Uterus (tissue), 4 donors: ENCODE results near the gene CCDC107. TPM values are rescaled to one million over a fixed set of nuclear protein-coding genes. Genes with fewer than 3 reads are reported as not detected.

ENCODE experiments used
- DNase-seq, 2 donors: peaks; one replicate each; pipeline ENCODE4 v3.0.0-alpha.2; 2019 to 2020
- H3K27ac ChIP-seq, 2 donors: fragments of 200-600 bp; sonication (generic); 1 replicate in 1 of 2; 2 replicates in 1 of 2; pipeline ENCODE4 v1.5.1; 2016 to 2018
- H3K27me3 ChIP-seq, 2 donors: fragments of 200-600 bp; sonication (generic); one replicate each; pipeline ENCODE4 v1.5.1; 2018 to 2019; ENCODE audit warnings: control low read depth in 1 of 2
- H3K36me3 ChIP-seq, 2 donors: fragments of 200-600 bp; sonication (generic); one replicate each; pipeline ENCODE4 v1.5.1; 2019; ENCODE audit warnings: control low read depth in 1 of 2
- H3K4me1 ChIP-seq, 2 donors: fragments of 200-600 bp; sonication (generic); one replicate each; pipeline ENCODE4 v1.5.1; 2018 to 2019; ENCODE audit warnings: control low read depth in 1 of 2
- H3K4me3 ChIP-seq, 2 donors: fragments of 200-600 bp; sonication (generic); 1 replicate in 1 of 2; 2 replicates in 1 of 2; pipeline ENCODE4 v1.5.1; 2018 to 2019; ENCODE audit warnings: mild to moderate bottlenecking in 1 of 2
- H3K9me3 ChIP-seq, 2 donors: fragments of 200-600 bp; sonication (generic); one replicate each; pipeline ENCODE4 v1.5.1; 2019; ENCODE audit warnings: control low read depth in 1 of 2
- POLR2A ChIP-seq, 2 donors: fragments of 450-650 bp; IDR thresholded peaks; one replicate each; pipeline ENCODE4 v1.6.1; 2016; ENCODE audit warnings: antibody characterized with exemption in 2 of 2, mild to moderate bottlenecking in 1 of 2, moderate library complexity in 1 of 2
- intact Hi-C: fragments of 100-400 bp; cut with DNase I; formaldehyde crosslinking; loops from one replicate; pipeline ENCODE4 v1.15.1; 2023; ENCODE audit warnings: low total_unique reads
- total RNA-seq, 4 donors: library from RNA; depleted of rRNA in 3 of 4; stranded (reverse); fragments of >200 nt in 3 of 4; gene quantifications; one replicate each; pipeline versions ENCODE4 v1.1.0 to v1.2.4, GENCODE V29; 2014 to 2023
- TF ChIP-seq, protein P1 (sequence below), 4 experiments: fragments of 200-600 bp in 2 of 4; fragments of 450-650 bp in 2 of 4; sonication (generic) in 2 of 4; IDR thresholded peaks; one replicate each; pipeline ENCODE4 v1.5.1; 2016 to 2019; ENCODE audit warnings: antibody characterized with exemption in 4 of 4, mild to moderate bottlenecking in 2 of 4, moderate library complexity in 1 of 4
- donor health status: DM: yes; HTN: yes; CAD: no.

The CCDC107 gene
- total RNA-seq, 4 donors from 2014 or later = 9.0 to 120 (median 32.1) TPM

DNA sequence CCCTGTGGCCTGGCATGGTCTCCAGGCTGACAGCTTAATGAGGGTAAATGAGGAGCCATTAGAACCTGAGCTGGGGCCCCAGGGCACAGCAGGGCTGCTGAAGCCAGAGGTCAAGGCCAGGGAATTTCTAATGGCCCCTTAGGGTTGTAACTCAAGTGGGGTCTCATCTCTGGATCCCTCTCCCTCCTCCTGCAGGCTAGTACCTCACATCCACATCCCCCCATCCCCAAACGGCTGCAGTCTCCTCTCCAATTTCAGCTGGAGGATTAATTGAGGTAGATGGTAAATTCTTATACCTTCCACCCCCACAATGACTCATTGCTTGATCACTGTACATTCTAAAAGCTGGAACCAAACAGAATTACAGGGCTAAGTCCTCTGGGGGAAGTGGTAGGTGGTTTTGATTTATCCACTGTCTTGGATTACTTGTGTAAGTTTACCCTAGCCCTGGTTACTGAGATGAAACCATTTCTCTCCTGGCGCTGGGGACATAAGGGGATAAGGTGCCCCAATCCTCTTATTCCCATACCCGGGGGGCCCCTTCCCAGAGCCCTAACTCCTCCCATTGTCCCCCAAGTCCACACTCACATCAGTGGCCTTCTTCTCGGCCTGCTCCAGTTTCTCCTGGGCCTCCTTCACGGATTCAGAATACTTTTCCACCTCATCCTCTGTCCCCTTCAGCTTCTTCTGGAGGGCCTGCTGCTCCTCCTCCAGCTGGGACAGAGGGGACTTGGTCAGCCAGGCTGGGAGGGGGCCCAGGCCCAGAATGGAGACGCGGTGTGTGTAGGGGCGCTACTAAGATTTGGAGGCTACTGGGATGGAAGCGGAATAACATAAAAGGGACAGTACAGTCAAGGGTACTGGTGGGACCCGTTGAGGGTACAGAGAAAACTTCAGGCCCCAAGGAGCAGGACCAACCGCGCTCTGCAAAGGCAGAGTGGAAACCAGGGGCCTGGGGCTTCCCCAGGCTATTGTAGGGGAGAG, 30.8 kb downstream of the CCDC107 start:
- Histone ChIP-seq H3K4me3 (peak overlapping the region; percentile 57 to 71), H3K36me3 (no peaks in the 10 kb centered on the region), H3K27ac (peak overlapping the region; percentile 93 to 98), H3K4me1 (peaks cover 0 to 4% of the 10 kb centered on the region in 2 donors), H3K9me3 (no peaks in the 10 kb centered on the region), H3K27me3 (no peaks in the 10 kb centered on the region)
- intact Hi-C loops = loop anchor here (5.0 kb wide), 1 partner anchor 38 kb away; no protein-coding TSS in a partner anchor
- TF ChIP-seq POLR2A (IDR thresholded peaks at IDR 0.05) = peak in 1 of 2 donors; percentile 9
- TF ChIP-seq, protein P1, sequence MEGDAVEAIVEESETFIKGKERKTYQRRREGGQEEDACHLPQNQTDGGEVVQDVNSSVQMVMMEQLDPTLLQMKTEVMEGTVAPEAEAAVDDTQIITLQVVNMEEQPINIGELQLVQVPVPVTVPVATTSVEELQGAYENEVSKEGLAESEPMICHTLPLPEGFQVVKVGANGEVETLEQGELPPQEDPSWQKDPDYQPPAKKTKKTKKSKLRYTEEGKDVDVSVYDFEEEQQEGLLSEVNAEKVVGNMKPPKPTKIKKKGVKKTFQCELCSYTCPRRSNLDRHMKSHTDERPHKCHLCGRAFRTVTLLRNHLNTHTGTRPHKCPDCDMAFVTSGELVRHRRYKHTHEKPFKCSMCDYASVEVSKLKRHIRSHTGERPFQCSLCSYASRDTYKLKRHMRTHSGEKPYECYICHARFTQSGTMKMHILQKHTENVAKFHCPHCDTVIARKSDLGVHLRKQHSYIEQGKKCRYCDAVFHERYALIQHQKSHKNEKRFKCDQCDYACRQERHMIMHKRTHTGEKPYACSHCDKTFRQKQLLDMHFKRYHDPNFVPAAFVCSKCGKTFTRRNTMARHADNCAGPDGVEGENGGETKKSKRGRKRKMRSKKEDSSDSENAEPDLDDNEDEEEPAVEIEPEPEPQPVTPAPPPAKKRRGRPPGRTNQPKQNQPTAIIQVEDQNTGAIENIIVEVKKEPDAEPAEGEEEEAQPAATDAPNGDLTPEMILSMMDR (IDR thresholded peaks at IDR 0.05) = no peak
- DNase-seq = no peak

DNA sequence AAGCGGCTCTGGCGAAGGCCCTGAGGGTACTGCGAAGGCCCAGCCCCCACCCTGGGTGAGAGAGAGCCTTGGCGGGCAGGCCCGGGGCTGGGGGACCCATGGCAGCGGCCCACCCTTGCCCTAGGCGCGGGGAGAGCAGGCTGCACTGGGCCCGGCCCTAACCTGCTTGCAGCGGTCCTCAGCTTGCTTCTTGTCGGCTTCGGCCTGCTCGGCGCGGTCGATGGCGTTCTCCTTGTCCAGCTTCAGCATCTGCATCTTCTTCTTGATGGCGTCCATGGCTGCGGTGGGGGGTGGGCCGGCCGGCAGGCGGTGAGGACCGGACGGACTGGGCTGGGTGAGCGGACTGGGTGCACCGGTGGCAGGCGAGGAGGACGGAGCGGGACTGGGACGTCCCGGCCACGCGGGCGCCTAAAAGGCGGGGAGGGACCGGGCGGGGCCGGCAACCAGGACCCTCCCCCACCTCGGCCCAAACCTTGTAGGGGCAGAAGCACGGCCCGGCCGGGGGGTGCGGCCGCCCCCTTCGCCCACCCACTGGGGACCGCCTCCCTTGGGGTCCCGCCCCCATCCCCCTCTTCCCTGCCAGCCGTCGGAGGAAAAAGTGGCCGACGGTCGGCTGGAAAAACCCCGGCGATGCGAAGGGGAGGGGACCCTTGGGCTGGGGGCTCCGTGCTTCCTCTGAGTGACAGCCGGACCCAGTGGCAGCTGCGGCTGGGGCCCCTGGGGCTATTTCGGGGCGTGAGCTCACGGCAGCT, 31.6 kb downstream of the CCDC107 start, which contains the start of gene TPM2:
TSS of gene TPM2 (minus strand) at position 384 of the 752 bp plus-strand sequence. CDS start at position 276, 108 bp downstream.
- Histone ChIP-seq H3K27ac (peak within 1 kb of the TSS; percentile 93 to 98), H3K9me3 (no peaks in the 10 kb centered on the region), H3K4me1 (peaks cover 0 to 4% of the 10 kb centered on the region in 2 donors), H3K36me3 (no peaks in the 10 kb centered on the region), H3K27me3 (no peaks in the 10 kb centered on the region), H3K4me3 (peak within 1 kb of the TSS; percentile 57 to 71)
- peak; percentile 68 to 94 for TF ChIP-seq POLR2A (IDR thresholded peaks at IDR 0.05)
- TF ChIP-seq, protein P1 (IDR thresholded peaks at IDR 0.05) = peak in 1 of 4 experiments; percentile 12
- DNase-seq = peak; percentile 91 to 93
- intact Hi-C loops = loop anchor here (5.0 kb wide), 1 partner anchor 38 kb away; no protein-coding TSS in a partner anchor

DNA sequence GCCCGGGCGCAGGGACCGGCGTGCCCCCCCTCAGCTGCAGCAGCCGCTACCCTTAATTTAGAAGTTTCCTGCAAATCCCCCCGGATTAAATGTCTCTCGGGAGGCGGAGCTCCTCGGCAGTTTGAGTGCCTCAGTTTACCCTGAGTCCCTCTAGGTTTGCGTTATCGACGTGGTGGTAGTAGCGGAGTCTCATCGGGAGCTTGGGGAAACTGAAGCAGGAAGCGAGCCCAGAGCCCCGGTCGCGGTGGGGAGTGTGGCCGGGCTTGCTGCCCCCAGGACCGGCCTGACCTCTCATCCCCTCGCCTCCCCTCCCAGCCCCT, 32.2 kb downstream of the CCDC107 start:
- Histone ChIP-seq H3K36me3 (no peaks in the 10 kb centered on the region), H3K27me3 (no peaks in the 10 kb centered on the region), H3K27ac (peak overlapping the region; percentile 93 to 98), H3K4me1 (peaks cover 0 to 4% of the 10 kb centered on the region in 2 donors), H3K9me3 (no peaks in the 10 kb centered on the region), H3K4me3 (peak overlapping the region; percentile 57 to 71)
- intact Hi-C loops = no loop called here
- no peak for TF ChIP-seq POLR2A (IDR thresholded peaks at IDR 0.05)
- TF ChIP-seq, protein P1 (IDR thresholded peaks at IDR 0.05) = no peak
- DNase-seq = no peak

DNA sequence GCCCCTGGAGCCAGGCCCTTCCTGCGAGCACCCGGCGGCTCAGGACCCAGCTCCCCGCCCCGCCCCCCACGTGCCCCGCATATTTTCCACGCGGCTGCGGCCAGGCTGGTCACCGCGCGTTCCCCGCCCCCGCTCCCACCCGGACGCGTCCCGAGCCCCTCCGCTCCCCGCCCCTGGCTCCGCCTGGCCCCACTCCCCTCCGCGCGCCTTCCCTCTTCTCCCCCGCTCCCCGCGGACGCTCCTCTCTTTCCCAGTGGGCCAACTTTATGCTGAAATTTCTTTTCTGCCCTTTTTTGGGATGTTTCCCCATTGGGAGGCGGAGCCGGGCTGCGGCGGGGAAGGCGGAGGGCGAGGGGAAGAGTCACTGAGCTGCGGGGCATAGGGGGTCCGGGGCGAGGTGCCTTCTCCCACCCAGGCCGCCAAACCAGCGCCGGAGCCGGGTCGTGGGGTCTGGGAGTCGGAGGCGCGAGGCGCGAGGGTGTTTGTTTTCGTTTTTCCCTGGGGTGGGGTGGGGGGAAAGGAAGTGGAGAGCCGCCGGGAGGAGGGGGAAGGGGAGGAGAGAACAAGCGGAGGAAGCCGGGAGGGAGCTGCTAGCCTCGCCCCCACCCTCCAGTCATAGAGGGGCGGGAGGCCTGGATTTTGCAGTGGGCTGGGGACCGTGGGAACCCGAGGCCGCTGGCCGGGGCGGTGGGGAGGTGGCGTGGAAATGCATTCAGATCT, 32.7 kb downstream of the CCDC107 start:
- H3K27me3 ChIP-seq = no peaks in the 10 kb centered on the region
- peaks cover 0 to 4% of the 10 kb centered on the region in 2 donors for H3K4me1 ChIP-seq
- no peaks in the 10 kb centered on the region for H3K36me3 ChIP-seq
- peak; percentile 91 to 93 for DNase-seq
- peak; percentile 54 to 77 for TF ChIP-seq POLR2A (IDR thresholded peaks at IDR 0.05)
- TF ChIP-seq, protein P1 (IDR thresholded peaks at IDR 0.05) = peak in 1 of 4 experiments; percentile 5
- H3K4me3 ChIP-seq = peak overlapping the region; percentile 57 to 71
- intact Hi-C loops = no loop called here
- no peaks in the 10 kb centered on the region for H3K9me3 ChIP-seq
- peak overlapping the region; percentile 93 to 98 for H3K27ac ChIP-seq
